Stimulated activated CD4-positive, alpha-beta T cell treated with anti-CD3 and anti-CD28 coated beads, Interleukin-15, amount 100 ng/mL, for 1 hour (primary cell): Measurements from ENCODE around the gene DCST2.
"Not testable (repeated sequence)": the region's sequence is repeated elsewhere in the genome, so short reads cannot be mapped to it uniquely, and the experiment has no call there.

Source experiments
- DNase-seq, 2 donors: peaks; one replicate each; pipeline ENCODE4 v3.0.0-alpha.2; 2020; ENCODE audit warnings: low read depth in 1 of 2, low spot score in 1 of 2

The DCST2 gene

DNA sequence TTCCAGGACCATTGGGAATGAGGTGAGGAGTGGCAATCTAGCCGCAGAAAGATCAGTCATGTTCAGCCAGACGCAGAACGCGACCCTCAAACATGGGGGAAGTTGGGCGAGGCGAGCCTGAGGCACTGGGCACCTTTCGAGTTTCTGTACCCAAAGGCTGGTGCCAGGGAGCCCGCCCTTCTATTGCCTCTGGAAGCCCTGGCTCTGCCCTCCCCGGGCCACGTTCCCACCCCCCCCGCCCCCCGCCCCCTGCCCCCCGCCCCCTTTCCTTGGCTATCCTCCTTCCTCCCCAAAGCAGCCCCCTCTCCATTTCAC is 33.2 kb downstream of the DCST2 start:
- DNase-seq, result no peak

DNA sequence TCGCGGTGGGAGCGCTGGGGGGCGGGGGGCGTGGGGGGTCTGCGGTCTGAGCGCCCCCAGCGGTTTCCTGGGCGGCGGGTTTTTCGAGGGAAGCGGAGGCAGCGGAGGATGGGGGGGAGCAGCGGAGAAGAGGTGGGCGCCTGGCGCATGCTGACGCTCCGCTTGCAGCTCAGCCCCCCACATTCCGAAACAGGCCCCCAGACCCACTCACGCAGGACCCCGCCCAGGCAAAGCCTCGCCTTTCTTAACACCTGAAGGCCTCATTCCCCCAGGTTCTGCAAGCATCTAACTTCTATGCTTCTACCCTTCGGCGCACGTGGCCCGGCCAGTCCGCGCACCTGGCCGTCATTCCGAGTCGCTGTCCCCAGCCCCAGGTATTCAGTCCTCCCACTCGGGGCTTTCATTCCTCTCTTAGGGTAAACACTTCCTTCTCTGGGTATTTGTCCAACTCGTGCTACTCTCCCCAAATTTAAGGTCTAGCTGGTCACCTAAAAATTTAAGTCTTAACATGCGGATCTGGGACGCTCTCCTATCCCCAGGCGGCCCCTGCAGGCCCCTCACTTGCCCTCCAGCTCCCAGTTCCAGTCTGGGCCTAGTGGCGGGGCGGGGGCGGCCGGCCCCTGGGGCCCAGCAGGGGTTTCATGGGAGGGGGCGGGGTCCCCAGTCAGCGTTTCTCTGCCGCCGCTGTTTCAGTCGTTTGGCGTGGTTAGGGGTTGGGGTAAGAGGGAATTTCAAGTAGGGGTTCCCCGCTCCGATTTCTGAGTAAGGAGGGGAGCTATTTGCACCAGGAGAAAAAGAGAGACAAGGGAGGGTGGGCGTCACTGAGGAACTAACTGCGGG is 33.8 kb downstream of the DCST2 start:
- DNase-seq, result peak in 1 of 2 donors; percentile 61

DNA sequence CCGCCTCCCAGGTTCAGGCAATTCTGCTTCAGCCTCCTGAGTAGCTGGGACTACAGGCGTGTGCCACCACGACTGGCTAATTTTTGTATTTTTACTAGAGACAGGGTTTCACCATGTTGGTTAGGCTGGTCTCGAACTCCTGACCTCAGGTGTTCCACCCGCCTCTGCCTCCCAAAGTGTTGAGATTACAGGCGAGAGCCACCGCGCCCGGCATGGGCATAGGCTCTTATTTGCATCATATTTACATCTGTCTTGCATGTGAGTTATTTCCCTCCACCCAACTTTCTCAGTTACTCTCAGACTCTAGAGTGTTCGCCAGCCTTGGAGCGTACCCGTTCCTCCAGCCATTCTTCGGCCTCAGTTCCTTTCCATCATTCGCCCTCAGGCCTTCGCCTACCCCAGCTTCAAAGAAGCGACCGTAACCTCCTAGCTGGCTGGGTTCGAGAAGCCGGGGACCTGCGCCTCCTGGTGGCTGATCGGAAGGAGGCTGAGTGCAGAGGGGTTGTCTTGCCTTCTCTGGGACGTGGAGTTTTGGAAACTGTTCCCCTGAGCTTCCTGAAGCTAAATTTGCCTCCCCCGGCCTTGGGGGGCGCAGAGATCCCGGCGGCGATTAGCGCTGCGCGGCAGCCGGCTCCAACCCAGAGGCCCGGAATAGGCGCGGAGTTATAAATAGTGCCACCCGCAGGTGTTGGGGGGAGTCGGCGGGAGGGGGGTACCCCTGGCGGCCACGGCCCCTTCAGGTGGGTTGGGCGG is 34.6 kb downstream of the DCST2 start:
- DNase-seq, result peak; percentile 47 to 71

- no peak for DNase-seq
Measured at GRCh38 chr1:154998201-154998780, 35.3 kb downstream of the DCST2 start.

DNA sequence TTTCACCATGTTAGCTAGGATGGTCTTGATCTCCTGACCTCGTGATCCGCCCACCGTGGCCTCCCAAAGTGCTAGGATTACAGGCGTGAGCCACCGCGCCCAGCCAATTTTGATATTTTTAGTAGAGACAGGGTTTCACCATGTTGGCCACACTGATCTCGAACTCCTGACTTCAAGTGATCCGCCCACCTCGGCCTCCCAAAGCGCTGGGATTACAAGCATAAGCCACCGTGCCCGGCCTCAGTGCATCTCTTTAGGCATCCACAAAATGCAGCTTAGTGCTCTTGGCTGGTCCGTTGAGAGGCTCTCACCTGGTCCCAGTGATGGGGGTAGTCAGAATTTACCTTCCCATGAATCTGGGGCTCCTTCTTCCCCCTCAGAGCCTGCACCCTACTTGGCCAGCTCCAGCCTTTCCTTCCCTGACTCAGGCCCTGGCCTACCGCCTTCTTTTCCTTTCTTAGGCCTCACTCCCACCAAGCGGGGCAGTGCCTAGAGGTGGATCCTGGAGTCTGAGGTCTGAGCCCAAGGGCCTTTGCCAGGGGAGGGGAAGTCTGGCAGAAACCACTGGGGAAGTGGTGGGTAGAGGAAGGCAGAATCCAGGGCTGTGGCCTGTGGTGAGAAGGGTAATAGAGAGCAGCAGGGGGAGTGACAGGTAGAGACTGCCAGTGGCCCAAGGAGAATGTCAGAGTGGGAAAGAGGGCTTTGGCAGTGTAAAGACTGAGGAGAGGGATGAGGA is 36.4 kb downstream of the DCST2 start:
- DNase-seq, result no peak

DNA sequence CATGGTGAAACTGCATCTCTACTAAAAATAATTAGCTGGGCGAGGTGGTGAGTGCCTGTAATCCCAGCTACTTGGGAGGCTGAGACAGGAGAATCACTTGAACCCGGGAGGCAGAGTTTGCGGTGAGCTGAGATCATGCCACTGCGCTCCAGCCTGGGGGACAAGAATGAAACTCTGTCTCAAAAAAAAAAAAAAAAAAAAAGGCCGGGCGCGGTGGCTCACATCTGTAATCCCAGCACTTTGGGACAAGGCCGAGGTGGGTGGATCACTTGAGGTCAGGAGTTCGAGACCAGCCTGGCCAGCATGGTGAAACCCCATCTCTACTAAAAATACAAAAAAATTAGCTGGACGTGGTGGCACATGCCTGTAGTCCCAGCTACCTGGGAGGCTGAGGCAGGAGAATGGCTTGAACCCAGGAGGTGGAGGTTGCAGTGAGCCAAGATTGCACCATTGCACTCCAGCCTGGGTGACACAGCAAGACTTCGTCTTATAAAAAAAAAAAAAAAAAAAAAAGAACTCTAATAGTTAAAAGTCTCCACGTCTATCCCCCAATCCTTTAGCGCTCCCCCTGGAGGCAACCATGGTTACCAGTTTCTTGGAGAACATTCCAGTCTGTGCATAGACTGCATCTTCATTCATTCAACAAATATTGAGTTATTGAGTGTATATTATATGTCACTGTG is 38.1 kb downstream of the DCST2 start:
- not testable (repeated sequence) for DNase-seq

DNA sequence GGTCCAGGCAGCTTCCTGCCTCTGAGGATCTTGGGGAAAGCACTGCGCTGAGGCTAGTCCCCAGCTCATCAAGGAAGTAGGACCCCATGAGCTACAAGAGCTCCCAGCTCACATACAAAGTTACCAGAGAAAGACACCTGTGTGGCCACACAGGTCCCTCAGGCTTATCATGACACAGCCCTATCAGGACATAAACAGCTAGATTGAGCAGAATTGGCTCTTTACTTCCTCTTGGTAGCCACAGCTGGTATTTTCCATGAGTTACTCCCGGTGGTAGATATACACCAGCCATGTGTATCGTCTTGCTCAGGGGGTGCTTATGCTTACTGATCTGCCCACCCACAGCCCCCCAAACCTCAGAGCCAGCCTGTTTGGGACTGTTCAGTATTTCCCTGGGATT is 39.0 kb downstream of the DCST2 start:
- no peak for DNase-seq

DNA sequence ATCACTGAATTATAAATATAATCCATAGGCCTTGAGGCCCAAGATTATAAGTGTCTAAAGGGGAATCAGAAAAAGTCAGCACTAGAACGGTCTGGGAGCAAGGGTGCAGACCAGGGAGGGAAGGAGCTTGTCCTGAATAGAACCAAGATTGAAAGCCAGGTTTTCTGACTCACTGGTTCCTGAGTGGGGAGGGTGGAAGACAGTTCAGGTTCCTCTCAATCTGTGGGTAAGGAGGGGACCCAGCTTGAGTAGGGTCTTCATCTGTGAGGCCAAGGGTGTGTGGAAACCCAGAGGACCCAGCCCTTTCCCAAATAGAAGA is 39.4 kb downstream of the DCST2 start:
- DNase-seq, result no peak

- no peak for DNase-seq
Measured at GRCh38 chr1:154993572-154994268, 39.9 kb downstream of the DCST2 start, which contains the start of gene LENEP. Gene LENEP (plus strand): TSS chr1:154993586. CDS start chr1:154993608, 22 bp downstream.

- no peak for DNase-seq
Measured at GRCh38 chr1:154992721-154993571, 40.6 kb downstream of the DCST2 start.

DNA sequence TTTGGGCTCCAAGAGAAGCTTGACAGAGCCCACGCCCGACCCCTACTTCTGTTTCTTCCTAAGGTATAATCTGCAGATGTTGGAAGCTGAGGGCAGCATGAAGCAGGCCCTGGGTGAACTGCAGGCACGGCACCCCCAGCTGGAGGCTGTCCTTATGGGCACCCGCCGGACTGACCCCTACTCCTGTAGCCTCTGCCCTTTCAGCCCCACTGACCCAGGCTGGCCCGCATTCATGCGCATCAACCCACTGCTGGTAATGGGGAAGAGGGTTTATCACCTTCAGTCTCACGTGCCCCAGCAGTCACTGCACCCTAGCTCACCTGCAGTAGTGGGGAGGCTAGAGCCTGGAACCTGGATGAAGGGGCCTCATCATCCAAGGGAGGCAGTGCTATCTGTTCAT is 43.3 kb downstream of the DCST2 start:
- DNase-seq, result no peak

DNA sequence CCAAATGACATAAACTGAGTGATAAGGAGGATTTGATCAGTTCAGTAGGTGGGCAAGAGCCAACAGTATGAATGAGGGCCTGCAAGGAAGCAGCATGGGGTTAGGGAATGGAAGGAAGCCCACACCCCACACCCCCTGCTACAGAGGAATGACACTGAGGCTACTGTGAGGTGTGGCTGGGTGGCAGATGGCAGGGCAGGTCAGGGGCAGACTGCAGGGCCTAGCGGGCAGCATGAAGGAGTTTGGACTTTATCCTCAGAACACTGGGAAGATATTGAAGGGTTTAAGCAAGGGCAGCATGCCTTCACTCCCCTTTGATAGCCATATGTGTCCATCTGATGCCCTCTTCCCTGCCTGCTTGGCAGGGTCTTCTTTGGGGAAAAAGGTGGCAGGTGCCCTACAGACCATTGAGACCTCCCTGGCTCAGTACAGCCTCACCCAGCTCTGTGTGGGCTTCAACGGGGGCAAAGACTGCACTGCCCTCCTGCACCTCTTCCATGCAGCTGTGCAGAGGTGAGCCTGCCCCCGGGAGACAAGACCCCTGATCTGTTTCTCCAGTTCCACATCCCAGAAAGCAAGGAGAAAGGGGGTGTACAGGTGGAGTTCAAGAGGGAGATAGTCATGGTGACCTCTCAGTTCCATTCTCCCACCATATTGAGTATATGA is 44.3 kb downstream of the DCST2 start:
- no peak for DNase-seq

GRCh38 chr1:154988058-154988954 is 45.3 kb downstream of the DCST2 start:
- DNase-seq, result no peak

GRCh38 chr1:154987326-154987725 is 46.3 kb downstream of the DCST2 start:
- DNase-seq, result no peak

DNA sequence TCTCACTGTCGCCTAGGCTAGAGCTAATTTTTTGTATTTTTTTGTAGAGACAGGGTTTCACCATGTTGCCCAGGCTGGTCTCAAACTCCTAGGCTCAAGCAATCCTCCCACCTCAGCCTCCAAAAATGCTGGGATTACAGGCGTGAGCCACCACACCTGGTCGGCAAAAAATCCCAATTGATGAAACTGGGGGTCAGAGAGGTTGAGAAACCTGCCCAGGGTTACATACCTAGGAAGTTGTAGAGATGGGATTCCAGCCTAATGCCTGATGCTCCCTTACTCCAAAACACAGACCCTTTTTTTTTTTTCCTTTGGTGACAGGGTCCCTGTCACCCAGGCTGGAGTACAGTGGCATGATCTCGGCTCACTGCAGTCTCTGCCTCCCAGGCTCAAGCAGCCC is 46.8 kb downstream of the DCST2 start:
- DNase-seq, result not testable (repeated sequence)

DNA sequence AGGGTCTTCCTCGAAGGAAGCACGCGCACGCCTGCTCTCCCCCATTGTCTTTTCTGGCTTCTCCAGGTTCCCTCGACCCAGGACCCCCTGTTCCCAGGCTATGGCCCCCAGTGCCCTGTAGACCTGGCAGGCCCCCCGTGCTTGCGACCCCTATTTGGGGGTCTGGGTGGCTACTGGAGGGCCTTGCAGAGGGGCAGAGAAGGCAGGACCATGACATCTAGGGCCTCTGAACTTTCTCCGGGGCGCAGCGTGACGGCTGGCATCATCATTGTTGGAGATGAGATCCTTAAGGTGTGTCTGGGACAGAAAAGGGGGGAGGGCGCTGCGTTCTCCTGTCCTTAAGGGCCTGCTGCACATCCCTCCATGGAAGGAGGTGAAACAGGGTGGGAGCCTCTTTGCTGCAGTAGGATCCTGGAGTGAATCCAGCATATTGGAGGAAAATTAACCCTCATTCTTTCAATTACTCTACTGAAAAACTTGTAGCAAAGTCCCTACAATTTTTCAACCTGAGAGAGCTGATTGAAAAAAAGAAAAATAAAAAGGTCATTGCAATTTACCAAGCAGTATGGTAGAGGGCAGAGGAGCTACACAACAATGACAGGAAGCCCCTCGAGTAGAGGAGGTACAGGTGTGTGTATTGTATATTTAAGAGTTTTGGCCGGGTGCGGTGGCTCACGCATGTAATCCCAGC is 49.7 kb downstream of the DCST2 start:
- DNase-seq, result no peak

GRCh38 chr1:154982897-154983648 is 50.5 kb downstream of the DCST2 start, which contains the start of gene FLAD1:
Gene FLAD1 (plus strand): TSS chr1:154983344. CDS start chr1:154983695, 351 bp downstream.
- peak; percentile 90 to 91 for DNase-seq
